ENCODE results near the gene CCDC78. TPM values are rescaled to one million over a fixed set of nuclear protein-coding genes. Genes with fewer than 3 reads are reported as not detected.
A peak's percentile ranks its signal among the peaks of the same experiment; 100 is the strongest.
"Not testable (repeated sequence)": the region's sequence is repeated elsewhere in the genome, so short reads cannot be mapped to it uniquely, and the experiment has no call there.

Gene CCDC78
- total RNA-seq, 1 donor from 2014 or later: 0.24 TPM

- no peak for DNase-seq (ENCODE audit: low spot score)
Observed at GRCh38 chr16:761625-762513, 35.6 kb upstream of the CCDC78 start.

DNA sequence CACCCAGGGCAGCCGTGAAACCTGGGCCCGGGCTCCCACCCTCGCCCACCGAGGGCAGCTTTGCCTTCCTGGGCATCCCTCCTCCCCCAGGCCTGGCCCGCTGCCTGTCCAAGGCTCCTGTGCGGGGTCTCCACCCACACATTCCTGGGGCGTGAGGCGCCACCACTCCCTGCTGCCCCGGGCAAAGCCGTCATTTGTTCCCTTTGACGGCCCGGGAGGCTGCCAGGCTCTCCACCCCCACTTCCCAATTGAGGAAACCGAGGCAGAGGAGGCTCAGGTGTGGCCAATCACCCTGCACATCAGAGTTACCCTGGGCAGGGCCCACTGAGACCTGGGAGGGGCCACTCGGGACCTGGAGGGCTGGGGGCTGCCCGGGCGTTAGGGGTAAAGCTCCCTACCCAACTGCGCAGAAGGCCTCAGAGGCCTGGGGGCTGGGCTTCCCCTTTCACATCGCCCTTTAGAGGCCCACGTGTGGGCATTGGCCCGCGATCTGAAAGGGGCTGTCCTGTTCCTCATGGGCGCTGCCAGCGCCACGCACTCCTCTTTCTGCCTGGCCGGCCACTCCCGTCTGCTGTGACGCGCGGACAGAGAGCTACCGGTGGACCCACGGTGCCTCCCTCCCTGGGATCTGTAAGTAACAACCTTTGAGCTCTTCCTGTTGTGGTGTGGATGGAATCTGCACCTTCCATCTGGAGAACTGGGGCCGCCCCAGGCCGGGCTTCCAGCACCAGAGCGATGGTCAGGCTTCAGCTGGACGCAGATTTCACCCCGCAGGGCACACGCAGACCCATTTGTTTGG is 34.5 kb upstream of the CCDC78 start, which contains the start of gene MSLN:
Gene MSLN, plus strand, starts transcription at position 190 of the 799 bp plus-strand sequence. CDS start 1,947 bp downstream, outside the sequence.
- DNase-seq (ENCODE audit: low spot score): no peak

DNA sequence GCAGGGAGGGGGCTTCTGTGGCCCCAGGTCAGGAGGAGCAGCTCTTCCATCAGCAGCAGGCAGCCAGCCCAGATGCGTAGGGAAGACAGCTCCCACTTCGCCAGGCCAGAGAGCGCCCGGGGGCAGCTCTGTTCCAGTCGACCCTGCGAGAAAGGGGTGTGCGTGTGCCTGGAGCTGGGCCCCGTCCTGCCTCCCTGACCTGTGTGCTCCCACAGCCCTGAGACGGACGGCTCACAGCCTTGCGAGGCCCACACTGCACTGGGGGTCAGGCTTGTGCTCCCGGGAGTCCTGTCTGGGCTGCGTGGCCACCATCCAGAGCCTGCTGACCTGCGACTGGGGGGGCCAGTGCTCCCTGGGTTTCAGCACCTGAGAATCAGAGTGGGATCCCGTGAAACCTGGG is 33.8 kb upstream of the CCDC78 start:
- DNase-seq (ENCODE audit: low spot score): no peak

DNA sequence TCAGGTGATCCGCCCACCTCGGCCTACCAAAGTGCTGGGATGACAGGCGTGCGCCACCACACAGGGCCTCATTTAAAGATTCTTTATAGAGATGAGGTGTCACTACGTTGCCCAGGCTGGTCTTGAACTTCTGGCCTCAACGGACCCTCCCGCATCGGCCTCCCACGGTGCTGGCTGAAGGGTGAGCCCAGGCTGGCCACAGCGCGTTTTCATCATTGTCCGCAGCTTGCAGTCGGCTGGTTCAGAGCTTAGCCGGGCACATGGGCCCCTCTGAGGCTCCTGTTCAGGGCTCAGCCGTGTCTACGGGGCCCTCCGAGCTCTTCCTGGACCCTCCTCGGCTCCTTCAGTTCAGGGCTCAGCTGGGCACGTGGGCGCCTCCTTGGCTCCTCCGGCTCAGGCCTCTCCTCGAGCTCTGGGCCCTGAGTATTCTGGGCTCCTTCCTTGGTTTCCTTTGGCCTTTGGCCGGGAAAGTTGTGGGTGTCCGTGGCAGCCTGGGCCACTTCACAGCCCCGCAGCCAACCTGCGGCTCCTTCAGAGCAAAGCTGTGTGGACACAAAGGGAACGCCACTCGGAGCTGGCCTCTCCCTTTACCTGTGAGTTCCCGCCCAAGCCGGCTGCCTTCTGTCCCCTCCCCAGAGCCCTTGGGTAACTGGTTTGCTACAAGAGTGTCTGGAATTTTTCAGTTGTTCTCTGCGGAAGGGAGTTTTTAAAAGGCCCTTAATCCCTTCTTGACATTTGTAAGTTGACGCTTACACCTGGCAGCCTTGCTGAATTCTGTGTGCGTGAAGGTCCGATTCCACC is 33.1 kb upstream of the CCDC78 start:
- peak; percentile 58 for DNase-seq (ENCODE audit: low spot score)

DNA sequence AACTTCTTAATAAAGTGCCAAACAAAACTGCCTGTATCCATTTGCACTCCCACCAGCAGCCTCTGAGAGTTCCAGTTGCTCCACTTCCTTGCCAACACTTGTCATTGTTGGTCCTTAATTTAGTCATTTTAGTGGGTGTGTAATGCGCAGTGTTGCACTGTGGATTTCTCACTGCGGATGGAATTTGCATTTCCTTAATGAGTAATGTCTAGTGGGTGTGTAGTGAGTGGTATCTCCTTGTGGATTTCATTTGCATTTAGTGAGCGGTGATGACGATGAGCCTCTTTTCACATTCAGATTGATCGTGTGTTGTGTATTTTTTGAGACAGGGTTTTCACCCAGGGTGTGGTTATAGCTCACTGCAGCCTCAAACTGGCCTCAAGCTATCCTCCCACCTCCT is 30.2 kb upstream of the CCDC78 start:
- no peak for DNase-seq (ENCODE audit: low spot score)

GRCh38 chr16:754656-755055 is 28.4 kb upstream of the CCDC78 start:
- DNase-seq (ENCODE audit: low spot score): no peak

GRCh38 chr16:754121-754607 is 27.9 kb upstream of the CCDC78 start:
- DNase-seq (ENCODE audit: low spot score): not testable (repeated sequence)

GRCh38 chr16:752007-752312 is 25.7 kb upstream of the CCDC78 start:
- DNase-seq (ENCODE audit: low spot score): no peak

GRCh38 chr16:751152-752006 is 25.1 kb upstream of the CCDC78 start:
- DNase-seq (ENCODE audit: low spot score): no peak

- DNase-seq (ENCODE audit: low spot score): peak; percentile 61
Observed at GRCh38 chr16:750485-750884, 24.2 kb upstream of the CCDC78 start.

DNA sequence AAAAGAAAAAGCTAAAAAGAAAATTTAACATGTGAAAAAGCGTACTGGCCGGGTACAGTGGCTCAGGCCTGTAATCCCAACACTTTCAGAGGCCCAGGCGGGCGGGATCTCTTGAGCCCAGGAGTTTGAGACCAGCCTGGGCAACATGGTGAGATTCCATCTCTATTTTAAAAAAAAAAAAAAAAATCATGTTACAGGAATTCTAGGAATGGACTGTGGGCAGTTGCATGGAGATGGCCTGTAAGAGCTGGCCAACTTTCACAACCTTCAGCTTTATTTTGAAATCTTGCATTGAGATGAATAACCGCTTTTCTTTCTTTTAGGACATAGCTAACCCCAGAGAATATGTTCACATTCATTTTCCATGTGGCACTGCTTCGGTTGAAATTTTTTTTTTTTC is 22.8 kb upstream of the CCDC78 start:
- peak; percentile 55 for DNase-seq (ENCODE audit: low spot score)

- DNase-seq (ENCODE audit: low spot score): no peak
Observed at GRCh38 chr16:747978-748746, 21.9 kb upstream of the CCDC78 start.

- DNase-seq (ENCODE audit: low spot score): no peak
Observed at GRCh38 chr16:746637-747036, 20.4 kb upstream of the CCDC78 start.

- no peak for DNase-seq (ENCODE audit: low spot score)
Observed at GRCh38 chr16:745739-746138, 19.5 kb upstream of the CCDC78 start.

DNA sequence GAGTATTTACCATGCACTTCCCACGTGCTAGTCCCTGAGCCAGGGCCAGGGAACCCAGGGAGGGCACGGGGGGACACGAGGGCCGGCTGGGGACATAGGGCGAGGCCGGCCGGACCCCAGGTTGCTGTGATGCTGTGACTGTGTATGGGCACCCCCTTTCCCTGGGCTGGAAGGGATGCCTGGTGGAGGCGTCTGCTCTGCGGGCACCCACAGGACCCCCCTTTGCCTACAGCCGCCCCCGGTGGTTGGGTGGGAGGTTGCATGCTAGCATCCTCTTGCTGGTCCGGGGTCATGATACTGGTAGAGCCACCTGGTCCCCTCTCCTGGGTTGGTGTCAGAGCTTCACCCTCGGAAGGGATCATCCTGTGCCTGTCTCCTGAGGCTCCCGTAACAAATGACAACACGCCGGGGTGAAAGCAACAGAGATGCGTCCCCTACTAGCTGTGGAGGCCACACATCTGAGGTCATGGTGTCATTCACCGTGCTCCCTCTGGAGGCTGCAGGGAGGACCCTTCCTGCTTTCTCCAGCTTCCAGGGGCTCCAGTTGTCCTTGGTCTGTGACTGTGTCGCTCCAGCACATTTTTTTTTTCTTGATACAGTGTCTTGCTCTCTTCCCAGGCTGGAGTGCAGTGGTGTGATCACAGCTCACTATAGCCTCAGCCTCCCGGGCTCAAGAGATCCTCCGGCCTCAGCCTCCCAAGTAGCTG is 17.7 kb upstream of the CCDC78 start:
- DNase-seq (ENCODE audit: low spot score): no peak

- DNase-seq (ENCODE audit: low spot score): not testable (repeated sequence)
Observed at GRCh38 chr16:742894-743293, 16.7 kb upstream of the CCDC78 start.

DNA sequence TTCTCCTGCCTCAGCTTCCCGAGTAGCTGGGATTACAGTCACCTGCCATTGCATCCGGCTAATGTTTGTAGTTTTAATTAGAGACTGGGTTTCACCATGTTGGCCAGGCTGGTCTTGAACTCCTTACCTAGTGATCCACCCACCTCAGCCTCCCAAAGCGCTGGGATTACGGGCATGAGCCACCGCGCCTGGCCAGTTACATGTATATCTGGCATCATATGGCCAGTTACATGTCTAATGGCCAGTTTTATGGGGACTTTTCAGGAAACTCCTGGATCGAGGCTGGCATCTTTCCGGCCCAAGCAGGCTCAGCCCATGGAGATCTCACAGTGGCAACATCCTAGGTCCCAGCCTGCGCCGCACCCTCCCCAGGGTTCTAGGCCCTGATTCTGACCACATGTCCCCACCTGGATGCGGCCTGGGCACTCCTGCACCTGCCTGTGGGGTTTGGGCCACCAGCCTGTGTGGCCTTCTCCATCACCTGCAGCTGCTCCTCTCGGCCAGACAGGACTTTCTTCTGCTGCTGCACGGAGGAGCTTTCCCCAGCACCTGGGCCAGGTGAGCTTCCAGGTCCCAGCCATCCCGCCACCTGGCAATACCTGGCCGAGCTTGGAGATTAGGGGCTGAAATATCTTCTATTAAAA is 15.9 kb upstream of the CCDC78 start:
- DNase-seq (ENCODE audit: low spot score): no peak

GRCh38 chr16:740764-741505 is 14.7 kb upstream of the CCDC78 start, which contains the start of gene CIAO3:
Gene CIAO3, minus strand, starts transcription at chr16:740997. Its CDS starts 12 bp downstream, at chr16:740985.
- DNase-seq (ENCODE audit: low spot score): peak; percentile 87
